HG03066 (cell line): ENCODE data around the gene ZNF91.
"Not testable (repeated sequence)": the region's sequence is repeated elsewhere in the genome, so short reads cannot be mapped to it uniquely, and the experiment has no call there.

Experiments
- ATAC-seq: cut with Tn5 transposase; IDR thresholded peaks from one replicate; pipeline ENCODE4 v1.9.1; 2021; ENCODE audit warnings: low read depth; ENCODE audit not compliant: unreplicated experiment

ZNF91 gene

GRCh38 chr19:23321403-23321802 lies 73.9 kb downstream of the ZNF91 start:
- ATAC-seq = not testable (repeated sequence)

- not testable (repeated sequence) for ATAC-seq
These were observed 75.7 kb downstream of the ZNF91 start for GRCh38 chr19:23319571-23319970.

GRCh38 chr19:23318941-23319340 lies 76.3 kb downstream of the ZNF91 start:
- ATAC-seq = not testable (repeated sequence)

- no peak for ATAC-seq
These were observed 77.1 kb downstream of the ZNF91 start for GRCh38 chr19:23318143-23318542.

- no peak for ATAC-seq
These were observed 80.0 kb downstream of the ZNF91 start for GRCh38 chr19:23315286-23315685.

- ATAC-seq = no peak
These were observed 80.6 kb downstream of the ZNF91 start for GRCh38 chr19:23314505-23315251.

- ATAC-seq = no peak
These were observed 82.1 kb downstream of the ZNF91 start for GRCh38 chr19:23313196-23313595.

GRCh38 chr19:23312515-23312914 lies 82.8 kb downstream of the ZNF91 start:
- no peak for ATAC-seq

GRCh38 chr19:23311551-23311950 lies 83.7 kb downstream of the ZNF91 start:
- ATAC-seq = no peak

- no peak for ATAC-seq
These were observed 84.5 kb downstream of the ZNF91 start for GRCh38 chr19:23310729-23311211.

GRCh38 chr19:23309926-23310325 lies 85.3 kb downstream of the ZNF91 start:
- no peak for ATAC-seq

GRCh38 chr19:23305555-23305954 lies 89.7 kb downstream of the ZNF91 start:
- no peak for ATAC-seq

- no peak for ATAC-seq
These were observed 91.0 kb downstream of the ZNF91 start for GRCh38 chr19:23304238-23304637.

- ATAC-seq = no peak
These were observed 101.1 kb downstream of the ZNF91 start for GRCh38 chr19:23294141-23294540.

- not testable (repeated sequence) for ATAC-seq
These were observed 105.3 kb downstream of the ZNF91 start for GRCh38 chr19:23289966-23290365.
